MM.1S (cell line): ENCODE results near the gene JPH4.

ENCODE experiments used
- DNase-seq: peaks from one replicate; pipeline ENCODE4 v3.0.0-alpha.2; 2015
- H2AFZ ChIP-seq: fragments of 300-600 bp; sonication (generic); 2 replicates; pipeline ENCODE4 v1.6.0; 2016; ENCODE audit warnings: antibody characterized with exemption, low read length
- H3F3A ChIP-seq: fragments of 300-600 bp; sonication (generic); 2 replicates; pipeline ENCODE4 v1.6.1; 2016; ENCODE audit warnings: mild to moderate bottlenecking, antibody characterized with exemption, low read length, moderate library complexity, mixed read lengths; ENCODE audit not compliant: insufficient read depth
- H3K27ac ChIP-seq: fragments of 300-600 bp; sonication (generic); 2 replicates; pipeline ENCODE4 v1.5.1; 2016; ENCODE audit warnings: mild to moderate bottlenecking, low read length
- H3K27me3 ChIP-seq: fragments of 300-600 bp; sonication (generic); replicated peaks from 2 replicates; pipeline ENCODE4 v1.6.0; 2016; ENCODE audit warnings: low read length; ENCODE audit not compliant: insufficient read depth
- H3K36me3 ChIP-seq: fragments of 300-600 bp; sonication (generic); replicated peaks from 2 replicates; pipeline ENCODE4 v1.6.1; 2016; ENCODE audit warnings: mild to moderate bottlenecking, low read length, mixed read lengths; ENCODE audit not compliant: insufficient read depth
- H3K4me1 ChIP-seq: fragments of 300-600 bp; sonication (generic); 2 replicates; pipeline ENCODE4 v1.6.1; 2016; ENCODE audit warnings: low read length, mixed read lengths
- H3K4me2 ChIP-seq: fragments of 300-600 bp; sonication (generic); 2 replicates; pipeline ENCODE4 v1.6.0; 2016; ENCODE audit warnings: low read depth, low read length
- H3K4me3 ChIP-seq: fragments of 300-600 bp; sonication (generic); 2 replicates; pipeline ENCODE4 v1.5.1; 2016; ENCODE audit warnings: low read length, mixed read lengths
- H3K79me2 ChIP-seq: fragments of 300-600 bp; sonication (generic); 2 replicates; pipeline ENCODE4 v1.6.1; 2016; ENCODE audit warnings: mixed run types, low read length, mixed read lengths
- H3K9ac ChIP-seq: fragments of 300-600 bp; sonication (generic); 2 replicates; pipeline ENCODE4 v1.6.1; 2016; ENCODE audit warnings: low read length, mixed read lengths
- H3K9me2 ChIP-seq: fragments of 300-600 bp; sonication (generic); replicated peaks from 2 replicates; pipeline ENCODE4 v1.6.1; 2016; ENCODE audit warnings: mild to moderate bottlenecking, low read length, mixed read lengths; ENCODE audit not compliant: insufficient read depth
- H3K9me3 ChIP-seq: fragments of 300-600 bp; sonication (generic); replicated peaks from 2 replicates; pipeline ENCODE4 v1.6.1; 2016; ENCODE audit warnings: mild to moderate bottlenecking, low read length, mixed read lengths; ENCODE audit not compliant: insufficient read depth
- H4K20me1 ChIP-seq: fragments of 300-600 bp; sonication (generic); 2 replicates; pipeline ENCODE4 v1.6.1; 2016; ENCODE audit warnings: mild to moderate bottlenecking, low read length, moderate library complexity, mixed read lengths; ENCODE audit not compliant: insufficient read depth
- EZH2 ChIP-seq: fragments of 300-600 bp; sonication (generic); optimal IDR thresholded peaks from 2 replicates; pipeline ENCODE3; 2017; ENCODE audit warnings: low read depth, mild to moderate bottlenecking, antibody characterized with exemption, low read length, mixed read lengths
- EZH2phosphoT487 ChIP-seq: fragments of 300-600 bp; sonication (generic); IDR thresholded peaks from 2 replicates; pipeline ENCODE4 v1.6.1; 2018; ENCODE audit warnings: antibody characterized with exemption, low read length
- TF ChIP-seq, protein P1 (sequence below): fragments of 300-600 bp; sonication (generic); IDR thresholded peaks from 2 replicates; pipeline ENCODE4 v1.5.1; 2016; ENCODE audit warnings: antibody characterized with exemption, low read length, mixed read lengths

The JPH4 gene

DNA sequence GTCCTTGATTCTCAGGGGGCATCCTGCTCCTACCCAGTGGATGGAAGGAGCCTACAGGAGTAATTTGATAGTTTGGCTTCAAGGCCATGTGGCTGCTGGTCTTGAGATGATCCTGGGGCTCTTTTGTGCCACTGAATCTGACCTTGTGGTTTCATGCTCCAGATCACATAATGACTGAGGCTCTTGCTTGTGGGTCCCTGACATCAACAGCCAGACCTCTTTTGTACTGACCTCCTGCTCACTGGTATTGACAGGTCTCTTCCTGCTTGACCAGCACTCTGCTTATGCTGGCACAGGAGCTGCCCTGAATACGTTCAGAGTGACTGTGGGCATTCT lies 23.2 kb upstream of the JPH4 start:
- TF ChIP-seq, protein P1, sequence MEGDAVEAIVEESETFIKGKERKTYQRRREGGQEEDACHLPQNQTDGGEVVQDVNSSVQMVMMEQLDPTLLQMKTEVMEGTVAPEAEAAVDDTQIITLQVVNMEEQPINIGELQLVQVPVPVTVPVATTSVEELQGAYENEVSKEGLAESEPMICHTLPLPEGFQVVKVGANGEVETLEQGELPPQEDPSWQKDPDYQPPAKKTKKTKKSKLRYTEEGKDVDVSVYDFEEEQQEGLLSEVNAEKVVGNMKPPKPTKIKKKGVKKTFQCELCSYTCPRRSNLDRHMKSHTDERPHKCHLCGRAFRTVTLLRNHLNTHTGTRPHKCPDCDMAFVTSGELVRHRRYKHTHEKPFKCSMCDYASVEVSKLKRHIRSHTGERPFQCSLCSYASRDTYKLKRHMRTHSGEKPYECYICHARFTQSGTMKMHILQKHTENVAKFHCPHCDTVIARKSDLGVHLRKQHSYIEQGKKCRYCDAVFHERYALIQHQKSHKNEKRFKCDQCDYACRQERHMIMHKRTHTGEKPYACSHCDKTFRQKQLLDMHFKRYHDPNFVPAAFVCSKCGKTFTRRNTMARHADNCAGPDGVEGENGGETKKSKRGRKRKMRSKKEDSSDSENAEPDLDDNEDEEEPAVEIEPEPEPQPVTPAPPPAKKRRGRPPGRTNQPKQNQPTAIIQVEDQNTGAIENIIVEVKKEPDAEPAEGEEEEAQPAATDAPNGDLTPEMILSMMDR: no peak
- TF ChIP-seq EZH2phosphoT487 (no peak), EZH2 (no peak)
- no peaks in the 10 kb centered on the region for H3K9me3 ChIP-seq
- H3K4me1 ChIP-seq: no peaks in the 10 kb centered on the region
- no peak for DNase-seq
- H4K20me1 ChIP-seq: no peaks in the 10 kb centered on the region
- no peak overlapping the region for H3K27ac ChIP-seq
- H3K79me2 ChIP-seq: no peaks in the 10 kb centered on the region
- H3K4me3 ChIP-seq: no peak overlapping the region
- H3K9me2 ChIP-seq: no peaks in the 10 kb centered on the region
- H2AFZ ChIP-seq: no peak overlapping the region
- H3K36me3 ChIP-seq: no peaks in the 10 kb centered on the region
- H3K9ac ChIP-seq: no peak overlapping the region
- H3K27me3 ChIP-seq: no peaks in the 10 kb centered on the region
- no peaks in the 10 kb centered on the region for H3F3A ChIP-seq
- H3K4me2 ChIP-seq: no peak overlapping the region

DNA sequence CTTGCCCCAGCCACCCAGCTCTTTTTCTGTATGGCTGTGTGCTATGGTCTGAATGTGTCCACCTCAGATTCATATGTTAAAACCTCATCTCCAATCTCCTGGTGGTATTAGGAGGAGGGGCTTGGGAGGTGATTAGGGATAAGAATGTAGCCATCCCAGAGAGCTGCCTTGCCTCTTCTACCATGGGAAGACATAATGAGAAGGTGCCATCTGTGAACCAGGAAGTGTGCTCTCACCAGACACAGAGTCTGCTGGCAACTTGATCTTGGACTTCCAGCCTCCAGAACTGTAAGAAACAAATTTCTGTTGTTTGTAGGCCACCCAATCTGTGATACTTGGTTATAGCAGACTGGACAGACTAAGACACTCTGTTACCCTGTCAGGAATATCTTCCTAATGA lies 22.8 kb upstream of the JPH4 start:
- Histone ChIP-seq H2AFZ (no peak overlapping the region), H4K20me1 (no peaks in the 10 kb centered on the region), H3K9me3 (no peaks in the 10 kb centered on the region), H3K9ac (no peak overlapping the region), H3K4me1 (no peaks in the 10 kb centered on the region), H3K9me2 (no peaks in the 10 kb centered on the region), H3K27me3 (no peaks in the 10 kb centered on the region), H3F3A (no peaks in the 10 kb centered on the region), H3K79me2 (no peaks in the 10 kb centered on the region), H3K27ac (no peak overlapping the region), H3K4me3 (no peak overlapping the region), H3K4me2 (no peak overlapping the region), H3K36me3 (no peaks in the 10 kb centered on the region)
- no peak for DNase-seq
- TF ChIP-seq, protein P1: no peak
- no peak for TF ChIP-seq EZH2phosphoT487
- TF ChIP-seq EZH2: no peak

DNA sequence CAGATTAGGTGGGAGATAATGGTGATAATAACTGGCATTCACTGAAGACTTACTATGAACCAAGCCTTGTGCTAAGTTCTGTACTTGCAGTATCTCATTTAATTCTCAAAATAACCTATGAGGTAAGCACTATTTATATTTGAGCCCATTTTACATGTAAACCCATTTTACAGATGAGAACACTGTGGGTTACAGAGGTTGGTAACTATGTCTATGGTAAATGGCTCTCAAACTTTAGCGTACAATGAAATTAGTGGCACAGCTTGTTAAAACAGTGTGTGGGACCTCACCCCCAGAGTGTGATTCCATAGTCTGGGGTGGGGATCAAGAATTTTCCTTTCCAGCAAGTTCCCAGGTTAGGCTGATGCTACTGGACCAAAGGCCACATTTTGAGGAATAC lies 22.2 kb upstream of the JPH4 start:
- Histone ChIP-seq H3F3A (no peaks in the 10 kb centered on the region), H2AFZ (no peak overlapping the region), H3K79me2 (no peaks in the 10 kb centered on the region), H3K4me1 (no peaks in the 10 kb centered on the region), H3K4me2 (no peak overlapping the region), H3K9ac (no peak overlapping the region), H3K4me3 (no peak overlapping the region), H3K9me2 (no peaks in the 10 kb centered on the region), H3K27ac (no peak overlapping the region), H3K9me3 (no peaks in the 10 kb centered on the region), H4K20me1 (no peaks in the 10 kb centered on the region), H3K27me3 (no peaks in the 10 kb centered on the region), H3K36me3 (no peaks in the 10 kb centered on the region)
- no peak for DNase-seq
- TF ChIP-seq EZH2 (no peak), EZH2phosphoT487 (no peak)
- TF ChIP-seq, protein P1: no peak
